Posterior vena cava (tissue), 2 donors: ENCODE results near the gene FDPS. TPM values are rescaled to one million over a fixed set of nuclear protein-coding genes. Genes with fewer than 3 reads are reported as not detected.
"Not testable (repeated sequence)": the region's sequence is repeated elsewhere in the genome, so short reads cannot be mapped to it uniquely, and the experiment has no call there.

Experiments used
- DNase-seq: peaks from one replicate; pipeline ENCODE4 v3.0.0-alpha.2; 2020; ENCODE audit warnings: low spot score
- intact Hi-C, 2 donors: fragments of 100-400 bp; cut with DNase I; formaldehyde crosslinking; loops; one replicate each; pipeline versions ENCODE4 v1.14.1 to v1.14.2; 2022 to 2023
- total RNA-seq, 2 donors: library from RNA; stranded (reverse); fragmentation: NEBNext Ultra II Directional; extraction: Animal tissue kit (Norgen Biotek cat#: 25700); gene quantifications; one replicate each; pipeline ENCODE4 v1.2.1, GENCODE V29; 2021
- donor health status: DM: yes; HTN: yes; CAD: no.
- donor health status: DM: yes; HTN: yes; CAD: no.

Gene FDPS
- total RNA-seq, 2 donors from 2014 or later = 86.7 to 93.0 TPM

- no peak for DNase-seq
- intact Hi-C loops = no loop called here
Measured at GRCh38 chr1:155282488-155283091, 26.1 kb upstream of the FDPS start.

- intact Hi-C loops = no loop called here
- DNase-seq = no peak
Measured at GRCh38 chr1:155284476-155284875, 24.2 kb upstream of the FDPS start.

- intact Hi-C loops = no loop called here
- DNase-seq = no peak
Measured at GRCh38 chr1:155285063-155285462, 23.6 kb upstream of the FDPS start.

- intact Hi-C loops = no loop called here
- no peak for DNase-seq
Measured at GRCh38 chr1:155285631-155286044, 23.0 kb upstream of the FDPS start.

GRCh38 chr1:155286544-155286943, 22.1 kb upstream of the FDPS start:
- intact Hi-C loops = no loop called here
- DNase-seq = no peak

- intact Hi-C loops = no loop called here
- no peak for DNase-seq
Measured at GRCh38 chr1:155287987-155288543, 20.6 kb upstream of the FDPS start.

- intact Hi-C loops, DNase-seq: not testable (repeated sequence)
Measured at GRCh38 chr1:155291006-155291405, 17.7 kb upstream of the FDPS start.

- DNase-seq = no peak
- intact Hi-C loops = no loop called here
Measured at GRCh38 chr1:155293086-155293749, 15.4 kb upstream of the FDPS start.

- no peak for DNase-seq
- intact Hi-C loops = no loop called here
Measured at GRCh38 chr1:155294520-155295182, 14.0 kb upstream of the FDPS start.

GRCh38 chr1:155295183-155295941, 13.3 kb upstream of the FDPS start:
- no peak for DNase-seq
- intact Hi-C loops = no loop called here

GRCh38 chr1:155295942-155296267, 12.8 kb upstream of the FDPS start:
- DNase-seq = no peak

GRCh38 chr1:155296661-155297060, 12.0 kb upstream of the FDPS start:
- no peak for DNase-seq
- intact Hi-C loops = no loop called here

More at GRCh38 chr1:155295942-155296267, 12.8 kb upstream of the FDPS start:
- intact Hi-C loops = no loop called here

- DNase-seq = no peak
- intact Hi-C loops = no loop called here
Measured at GRCh38 chr1:155297384-155297783, 11.3 kb upstream of the FDPS start.

- DNase-seq = no peak
- intact Hi-C loops = no loop called here
Measured at GRCh38 chr1:155300024-155300423, 8.6 kb upstream of the FDPS start.

GRCh38 chr1:155300553-155301329, 7.9 kb upstream of the FDPS start:
- DNase-seq = no peak
- intact Hi-C loops = no loop called here

- intact Hi-C loops = no loop called here
- DNase-seq = no peak
Measured at GRCh38 chr1:155301342-155301841, 7.3 kb upstream of the FDPS start, which contains the start of gene PKLR. PKLR (minus strand) TSS chr1:155301438; CDS start chr1:155301395, 43 bp downstream.

- no peak for DNase-seq
- intact Hi-C loops = no loop called here
Measured at GRCh38 chr1:155304558-155305063, 4.1 kb upstream of the FDPS start.

- intact Hi-C loops = no loop called here
- DNase-seq = no peak
Measured at GRCh38 chr1:155305881-155306391, 2.7 kb upstream of the FDPS start.
